Measurements from ENCODE around the gene LTBP2.

GRCh38 chr14:74614508-74615495, 2.8 kb upstream of the LTBP2 start:
- no peak for TF ChIP-seq POLR2A (IDR thresholded peaks at IDR 0.05)
- no peak for TF ChIP-seq CTCF (IDR thresholded peaks at IDR 0.05)
